SK-N-SH treated with all-trans-retinoic acid at 6 μM for 48 hours (cell line): ENCODE results near the gene GRK3.

Source experiments
- ARNTL ChIP-seq: fragments of 450-650 bp; formaldehyde crosslinking; IDR thresholded peaks from 2 replicates; pipeline ENCODE4 v1.5.0; 2020; ENCODE audit warnings: low read depth, mild to moderate bottlenecking, moderate library complexity, borderline replicate concordance
- ISL1 ChIP-seq: fragments of 250-450 bp; sonication (Bioruptor Pico); IDR thresholded peaks from 2 replicates; pipeline ENCODE4 v2.1.2; 2022; ENCODE audit warnings: mild to moderate bottlenecking, moderate library complexity
- RARB ChIP-seq: fragments of 250-450 bp; sonication (Bioruptor Pico); IDR thresholded peaks from 2 replicates; pipeline ENCODE4 v1.8.0; 2021; ENCODE audit warnings: mild to moderate bottlenecking, moderate library complexity
- TCF4 ChIP-seq: fragments of 250-450 bp; sonication (Bioruptor Pico); IDR thresholded peaks from 2 replicates; pipeline ENCODE4 v1.8.0; 2021; ENCODE audit warnings: mild to moderate bottlenecking, moderate library complexity, borderline replicate concordance

DNA sequence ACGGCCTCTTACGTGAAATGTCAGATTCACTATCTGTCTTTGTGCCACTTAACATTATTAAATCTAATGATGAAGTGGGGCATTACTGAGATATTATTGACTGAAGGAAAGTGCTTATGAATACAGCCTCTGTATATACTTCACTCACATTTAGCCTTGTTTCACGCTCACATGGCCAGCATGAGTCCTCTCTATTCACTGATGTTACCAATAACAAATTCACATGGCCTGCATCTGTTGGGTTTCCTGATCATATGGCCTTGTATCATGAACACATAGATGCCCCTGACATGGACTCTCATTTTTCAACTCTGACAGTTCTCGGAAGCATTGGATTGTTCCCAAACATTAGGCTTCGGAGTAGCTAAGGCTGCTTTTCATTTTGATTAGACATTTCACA, 109.2 kb downstream of the GRK3 start:
- no peak for TF ChIP-seq RARB (CRISPR knock-in tag)
- TF ChIP-seq ARNTL (CRISPR knock-in tag): no peak
- no peak for TF ChIP-seq TCF4 (CRISPR knock-in tag)
- no peak for TF ChIP-seq ISL1
